ENCODE data around the gene UBAP1. TPM values are rescaled to one million over a fixed set of nuclear protein-coding genes. Genes with fewer than 3 reads are reported as not detected.
"Not testable (repeated sequence)": the region's sequence is repeated elsewhere in the genome, so short reads cannot be mapped to it uniquely, and the experiment has no call there.

The UBAP1 gene
- 30.9 and 31.2 TPM in 2 replicates for total RNA-seq

DNA sequence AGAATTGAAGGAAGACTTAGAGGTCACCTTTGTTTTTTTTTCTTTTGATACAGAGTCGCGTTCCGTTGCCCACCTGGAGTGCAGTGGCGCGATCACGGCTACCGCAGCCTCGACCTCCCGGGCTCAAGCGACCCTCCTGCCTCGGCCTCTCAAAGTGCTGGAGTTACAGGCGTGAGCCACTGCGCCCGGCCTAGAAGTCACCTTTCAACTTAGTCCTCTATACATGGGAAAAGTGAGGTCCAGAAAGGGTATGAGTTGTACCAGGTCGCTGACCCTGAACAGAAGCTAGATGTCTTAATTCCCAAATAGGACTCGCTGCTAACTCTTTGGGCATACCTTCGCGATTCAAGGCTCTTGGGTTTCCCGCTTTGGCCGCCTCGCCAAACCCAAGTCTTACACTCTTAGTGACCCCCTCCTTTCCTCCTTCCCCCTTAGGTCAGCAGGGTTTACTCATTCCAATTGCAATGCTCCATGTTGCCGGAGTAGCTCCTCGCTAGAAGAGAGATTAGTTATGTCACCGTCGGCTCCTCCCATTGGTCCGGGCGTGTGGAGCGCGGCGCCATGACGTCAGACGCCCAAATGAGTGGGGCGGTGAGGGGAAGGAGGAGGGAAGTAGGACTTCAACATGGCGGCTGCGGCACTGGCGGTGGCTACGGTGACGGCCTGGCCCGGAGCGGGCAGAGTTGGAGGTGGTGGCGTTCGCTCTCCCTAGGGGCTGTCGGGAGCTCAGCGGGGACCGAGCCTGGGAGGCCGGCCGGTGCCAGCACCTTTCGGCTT, at the start of gene UBAP1:
Gene UBAP1 (plus strand): TSS at position 608 of the 777 bp plus-strand sequence. CDS start 41,872 bp downstream, outside the sequence.
- intact Hi-C loops (cut with micrococcal nuclease), result loop anchor here (1.0 to 2.0 kb wide), 4 partner anchors 52 to 198 kb away; partner anchors contain the start of genes DCAF12 and MYORG

DNA sequence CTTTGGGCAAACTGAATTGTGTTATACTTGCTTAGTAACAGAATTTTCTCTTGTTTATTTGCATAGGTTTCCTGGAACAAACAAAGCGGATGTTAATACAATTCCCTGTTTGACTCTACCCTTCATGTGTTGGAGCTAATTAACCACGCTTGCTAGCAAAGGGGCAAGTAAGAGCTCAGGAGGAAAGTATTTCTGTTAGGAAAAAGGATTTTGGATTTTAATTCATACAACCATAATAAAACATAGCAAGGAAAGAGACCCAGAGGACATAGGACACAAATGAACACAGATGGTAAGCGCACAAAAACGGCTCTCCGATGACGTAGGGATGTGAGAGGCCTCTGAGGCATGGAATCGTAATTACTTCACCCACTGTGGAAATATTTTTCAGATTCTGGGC, 47.3 kb upstream of the UBAP1 start:
- intact Hi-C loops (cut with micrococcal nuclease), result no loop called here

DNA sequence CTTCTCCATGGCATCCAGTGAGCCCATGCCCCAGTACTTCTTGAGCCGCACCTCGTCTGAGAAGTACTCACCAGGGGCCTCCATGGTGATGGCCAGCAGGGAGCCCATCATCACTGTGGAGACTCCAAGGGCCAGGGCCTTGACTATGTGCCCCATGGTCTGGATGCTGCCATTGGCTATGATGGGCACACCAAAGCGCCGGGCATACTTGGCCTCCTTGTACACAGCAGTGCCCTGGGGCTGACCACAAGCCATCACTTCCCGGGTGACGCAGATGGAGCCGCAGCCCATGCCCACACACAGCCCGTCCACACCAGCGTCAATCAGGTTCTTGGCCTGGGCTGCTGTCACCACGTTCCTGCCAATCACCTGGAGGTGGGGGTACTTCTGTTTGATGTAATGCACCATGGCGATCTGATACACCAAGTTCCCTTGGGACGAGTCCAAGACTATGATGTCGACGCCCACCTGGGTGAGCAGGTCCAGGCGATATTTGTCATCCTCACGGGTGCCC, 45.4 kb upstream of the UBAP1 start:
- intact Hi-C loops (cut with micrococcal nuclease), result no loop called here

DNA sequence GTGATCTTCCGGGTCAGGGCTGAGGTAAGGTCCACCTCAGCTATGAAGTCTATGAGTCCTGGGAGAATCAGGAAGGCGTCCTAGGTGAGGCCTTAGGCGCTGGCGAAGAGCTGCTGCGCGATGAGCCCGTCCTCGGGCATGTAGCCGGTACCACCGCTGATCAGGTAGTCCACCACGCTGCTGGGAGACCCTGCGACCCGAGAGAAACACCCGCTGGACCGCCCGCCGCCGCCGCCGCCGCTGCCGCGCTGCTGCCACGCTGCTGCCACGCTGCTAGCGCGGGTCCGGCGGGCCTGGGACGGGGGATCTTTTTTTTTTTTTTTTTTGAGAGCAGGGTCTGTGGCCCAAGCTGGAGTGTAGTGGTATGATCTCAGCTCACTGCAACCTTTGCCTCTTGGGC, 44.3 kb upstream of the UBAP1 start:
- intact Hi-C loops (cut with micrococcal nuclease), result no loop called here

DNA sequence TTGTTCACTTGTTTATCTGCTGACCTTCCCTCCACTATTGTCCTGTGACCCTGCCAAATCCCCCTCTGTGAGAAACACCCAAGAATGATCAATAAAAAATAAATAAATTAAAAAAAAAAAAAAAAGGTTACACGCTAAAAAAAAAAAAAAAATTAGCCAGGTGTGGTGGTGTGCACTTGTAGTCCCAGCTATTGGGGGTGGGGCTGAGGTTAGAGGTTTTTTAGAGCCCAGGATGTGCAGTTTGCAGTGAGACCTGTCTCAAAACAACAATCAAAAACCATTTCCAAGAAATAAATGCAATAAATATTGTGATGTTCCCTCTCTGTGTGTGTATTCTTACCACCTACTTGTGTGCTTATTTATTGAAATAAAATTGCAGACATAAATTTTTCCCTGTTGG, 40.2 kb upstream of the UBAP1 start:
- intact Hi-C loops (cut with micrococcal nuclease), result not testable (repeated sequence)

DNA sequence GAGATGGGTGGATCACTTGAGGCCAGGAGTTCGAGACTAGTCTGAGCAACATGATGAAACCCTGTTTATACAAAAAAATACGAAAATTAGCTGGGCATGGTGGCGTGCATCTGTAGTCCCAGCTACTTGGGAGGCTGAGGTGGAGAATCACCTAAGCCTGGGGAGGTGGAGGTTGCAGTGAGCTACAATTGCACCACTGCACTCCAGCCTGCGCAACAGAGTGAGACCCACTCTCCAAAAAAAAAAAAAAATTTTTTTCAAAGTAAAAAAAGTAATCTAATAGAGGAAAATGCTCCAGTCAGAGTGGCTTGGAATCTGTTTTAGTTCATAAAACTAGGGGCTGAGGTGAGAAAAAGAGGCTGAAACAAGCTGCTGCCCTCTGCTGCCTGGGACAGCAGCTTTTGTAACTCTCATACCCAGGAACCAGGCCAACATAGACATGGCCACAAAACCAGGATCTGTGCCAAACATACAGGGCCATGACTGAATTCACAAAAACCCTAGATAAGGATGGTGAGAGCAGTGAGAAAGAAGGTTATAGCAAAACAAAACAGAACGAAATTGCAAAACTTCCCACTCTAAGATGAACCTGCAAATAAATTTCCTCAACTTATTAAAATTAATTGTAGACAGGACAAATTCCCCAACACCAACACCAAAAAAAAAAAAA, 39.2 kb upstream of the UBAP1 start:
- intact Hi-C loops (cut with micrococcal nuclease), result no loop called here

DNA sequence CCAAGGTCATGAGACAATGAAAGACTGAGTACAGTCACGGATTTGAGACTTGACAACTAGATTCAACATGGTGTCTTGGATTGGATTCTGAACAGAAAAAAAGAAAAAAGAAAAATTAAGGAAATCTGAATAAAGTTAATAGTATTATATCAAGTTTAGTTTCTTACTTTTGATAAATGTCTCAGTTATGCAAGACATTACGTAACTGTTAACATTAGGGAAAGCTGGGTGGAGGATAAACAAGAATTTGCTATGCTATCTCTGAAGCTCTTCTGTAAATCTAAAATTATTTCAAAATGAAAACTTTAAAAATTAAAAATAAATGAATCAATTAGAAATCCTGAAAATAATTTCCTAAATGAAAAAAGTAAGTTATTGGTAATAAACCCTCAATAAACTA, 38.0 kb upstream of the UBAP1 start:
- intact Hi-C loops (cut with micrococcal nuclease), result no loop called here

DNA sequence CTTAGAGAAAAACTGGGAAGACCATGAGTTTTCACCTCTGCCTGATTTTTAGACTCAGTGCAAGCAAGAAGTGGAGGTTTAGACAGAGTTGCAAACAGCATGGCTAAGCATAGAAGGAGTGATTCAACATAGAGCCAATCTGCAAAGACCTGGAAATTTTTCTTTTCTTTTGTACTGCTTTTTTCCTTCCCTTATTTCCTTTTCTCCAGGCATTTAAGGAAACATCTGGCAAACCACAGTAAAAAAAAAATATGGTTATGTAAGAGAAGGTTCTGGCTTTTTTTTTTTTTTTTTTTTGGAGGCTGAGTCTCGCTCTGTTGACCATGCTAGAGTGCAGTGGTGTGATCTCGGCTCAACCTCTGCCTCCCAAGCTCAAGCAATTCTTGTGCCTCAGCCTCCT, 35.7 kb upstream of the UBAP1 start:
- intact Hi-C loops (cut with micrococcal nuclease), result no loop called here

DNA sequence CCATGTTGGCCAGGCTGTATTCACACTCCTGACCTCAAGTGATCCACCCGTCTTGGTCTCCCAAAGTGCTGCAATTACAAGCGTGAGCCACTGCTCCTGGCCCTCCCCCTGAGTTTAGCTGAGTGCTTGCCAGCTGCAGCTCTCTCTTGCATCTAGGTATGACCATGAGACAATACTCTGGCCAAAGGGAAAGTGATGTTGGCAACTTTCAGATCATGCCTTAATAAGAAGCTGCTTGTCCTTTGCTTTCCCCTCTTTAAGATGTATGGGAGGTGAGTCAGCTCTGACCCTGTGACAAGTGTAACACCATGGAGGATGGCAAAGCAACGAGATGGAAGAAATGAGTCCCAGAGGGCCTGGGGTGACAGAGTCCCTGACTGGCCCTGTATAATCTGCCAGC, 33.7 kb upstream of the UBAP1 start:
- intact Hi-C loops (cut with micrococcal nuclease), result no loop called here

DNA sequence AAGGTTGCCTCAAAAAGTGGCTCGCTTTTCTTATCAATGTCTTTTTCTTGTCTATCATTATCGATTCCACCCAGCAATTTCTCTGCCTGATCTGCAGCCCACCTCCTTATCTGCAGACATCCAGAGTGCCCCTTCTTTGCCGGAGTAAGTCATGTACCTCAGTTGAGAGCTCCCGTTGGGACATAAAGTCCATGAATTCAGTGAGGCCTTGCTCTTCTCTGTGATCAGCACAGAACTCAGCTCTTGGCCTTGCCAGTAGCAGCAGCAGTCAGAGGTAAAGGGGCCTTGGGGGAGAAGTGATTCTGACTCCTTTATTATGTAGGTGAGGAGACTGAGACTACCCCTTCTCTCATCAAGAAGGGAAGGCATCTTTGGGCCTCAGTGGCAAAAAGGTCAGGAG, 27.4 kb upstream of the UBAP1 start:
- intact Hi-C loops (cut with micrococcal nuclease), result no loop called here

DNA sequence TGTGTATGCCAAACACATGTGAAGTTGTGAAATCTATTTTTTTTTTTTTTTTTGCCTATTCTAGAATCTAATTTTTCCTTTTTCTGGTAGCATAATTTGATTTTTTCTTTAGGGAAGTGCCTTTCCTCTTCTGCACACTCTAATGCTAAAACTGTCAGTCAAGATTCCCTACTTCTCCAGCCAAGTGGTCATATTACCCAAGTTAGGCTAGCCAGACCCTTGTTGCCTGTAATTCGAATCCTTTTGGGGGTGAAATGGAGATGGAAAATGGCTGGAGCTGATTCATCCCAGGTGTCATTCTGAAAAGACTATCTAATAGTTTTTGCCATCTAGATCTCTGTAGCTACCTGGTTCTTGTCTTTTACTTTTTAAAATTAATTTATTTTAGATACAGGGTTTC, 24.8 kb upstream of the UBAP1 start:
- intact Hi-C loops (cut with micrococcal nuclease), result no loop called here

DNA sequence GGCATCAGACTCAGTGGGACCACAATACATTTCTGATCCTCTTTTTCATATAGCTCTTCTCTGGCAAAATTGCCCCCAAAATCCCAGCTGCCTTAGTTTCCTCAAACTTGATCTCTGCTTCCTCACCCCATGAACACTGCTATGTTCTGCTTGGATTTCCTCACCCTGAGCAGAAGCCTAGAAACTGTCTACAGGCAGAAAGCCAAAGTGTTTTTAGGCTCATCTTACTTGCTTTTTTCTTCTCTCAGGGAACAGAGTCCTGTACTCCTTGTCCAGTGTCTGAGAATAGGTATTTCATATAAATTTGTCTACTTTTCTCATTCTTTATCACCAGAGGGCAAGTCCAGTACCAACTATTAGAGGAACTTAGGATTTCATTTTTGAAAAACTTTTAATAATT, 21.5 kb upstream of the UBAP1 start:
- intact Hi-C loops (cut with micrococcal nuclease), result no loop called here

DNA sequence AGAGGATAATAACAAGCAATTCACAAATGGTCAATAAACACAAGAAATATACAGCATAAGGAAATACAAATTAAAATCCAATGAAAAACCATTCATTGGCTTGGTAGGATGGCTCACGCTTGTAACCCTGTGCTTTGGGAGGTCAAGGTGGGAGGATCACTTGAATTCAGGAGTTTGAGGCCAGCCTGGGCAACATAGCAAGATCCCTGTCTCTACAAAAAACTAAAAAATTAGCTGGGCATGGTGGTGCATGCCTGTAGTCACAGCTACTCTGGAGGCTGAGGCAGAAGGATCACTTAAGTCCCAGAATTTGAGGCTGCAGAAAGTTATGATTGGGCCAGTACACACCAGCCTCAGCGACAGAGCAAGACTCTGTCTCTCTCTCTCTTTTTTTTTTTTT, 20.9 kb upstream of the UBAP1 start:
- intact Hi-C loops (cut with micrococcal nuclease), result no loop called here

DNA sequence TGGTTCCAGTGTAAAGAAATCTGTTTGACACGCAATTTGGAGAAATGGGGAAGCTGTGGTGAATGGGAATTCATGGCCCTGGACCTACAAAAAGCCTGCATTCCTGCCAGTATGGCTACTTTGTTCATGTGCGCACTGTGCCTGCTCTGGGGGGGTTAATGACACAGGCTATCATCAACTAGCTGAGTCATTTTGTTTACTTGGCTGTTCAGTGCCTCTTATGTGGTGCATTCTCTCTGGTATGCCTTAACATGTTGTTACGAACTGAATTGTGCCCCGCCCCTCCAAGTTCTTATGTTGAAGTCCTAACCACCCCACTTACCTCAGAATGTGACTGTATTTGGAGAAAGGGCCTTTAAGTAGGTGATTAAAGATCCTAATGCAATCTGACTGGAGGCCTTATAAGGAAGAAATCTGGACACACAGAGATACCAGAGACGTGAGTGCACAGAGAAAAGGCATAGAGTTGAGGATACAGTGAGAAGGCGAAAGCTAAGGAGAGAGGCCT, 20.4 kb upstream of the UBAP1 start:
- intact Hi-C loops (cut with micrococcal nuclease), result no loop called here

DNA sequence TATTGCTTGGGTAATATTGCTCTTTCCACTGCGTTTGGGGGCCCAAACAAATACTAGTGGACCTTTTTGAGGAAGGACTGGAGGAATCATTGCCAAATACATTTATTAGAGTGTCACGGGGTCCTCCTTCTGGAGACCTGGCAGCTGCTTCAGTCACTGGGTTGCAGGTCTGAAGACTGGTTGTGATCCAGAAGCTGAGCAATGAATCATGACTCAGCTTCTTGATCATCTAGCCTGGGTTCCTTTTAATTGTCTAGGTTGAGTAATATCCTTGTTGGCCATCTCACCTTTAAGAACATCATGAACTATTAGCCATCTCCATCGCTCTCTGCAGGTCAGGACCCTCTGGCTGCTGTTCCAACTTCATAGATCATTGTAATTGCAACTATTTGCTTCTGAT, 15.4 kb upstream of the UBAP1 start:
- intact Hi-C loops (cut with micrococcal nuclease), result no loop called here

DNA sequence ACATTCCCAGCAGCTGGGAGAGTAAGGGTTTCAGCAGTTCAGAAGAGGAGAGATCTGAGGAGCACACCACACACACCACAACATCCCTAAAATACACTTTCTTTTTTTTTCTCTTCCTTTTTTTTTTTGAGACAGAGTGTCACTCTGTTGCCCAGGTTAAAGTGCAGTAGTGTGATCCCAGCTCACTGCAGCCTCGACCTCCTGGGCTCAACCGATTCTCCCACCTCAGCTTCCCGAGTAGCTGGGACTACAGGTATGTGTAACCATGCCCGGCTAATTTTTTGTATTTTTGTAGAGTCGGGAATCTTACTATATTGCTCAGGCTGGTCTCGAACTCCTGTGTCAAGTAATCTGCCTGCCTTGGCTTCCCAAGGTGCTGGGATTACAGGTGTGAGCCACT, 9.7 kb upstream of the UBAP1 start:
- intact Hi-C loops (cut with micrococcal nuclease), result no loop called here

DNA sequence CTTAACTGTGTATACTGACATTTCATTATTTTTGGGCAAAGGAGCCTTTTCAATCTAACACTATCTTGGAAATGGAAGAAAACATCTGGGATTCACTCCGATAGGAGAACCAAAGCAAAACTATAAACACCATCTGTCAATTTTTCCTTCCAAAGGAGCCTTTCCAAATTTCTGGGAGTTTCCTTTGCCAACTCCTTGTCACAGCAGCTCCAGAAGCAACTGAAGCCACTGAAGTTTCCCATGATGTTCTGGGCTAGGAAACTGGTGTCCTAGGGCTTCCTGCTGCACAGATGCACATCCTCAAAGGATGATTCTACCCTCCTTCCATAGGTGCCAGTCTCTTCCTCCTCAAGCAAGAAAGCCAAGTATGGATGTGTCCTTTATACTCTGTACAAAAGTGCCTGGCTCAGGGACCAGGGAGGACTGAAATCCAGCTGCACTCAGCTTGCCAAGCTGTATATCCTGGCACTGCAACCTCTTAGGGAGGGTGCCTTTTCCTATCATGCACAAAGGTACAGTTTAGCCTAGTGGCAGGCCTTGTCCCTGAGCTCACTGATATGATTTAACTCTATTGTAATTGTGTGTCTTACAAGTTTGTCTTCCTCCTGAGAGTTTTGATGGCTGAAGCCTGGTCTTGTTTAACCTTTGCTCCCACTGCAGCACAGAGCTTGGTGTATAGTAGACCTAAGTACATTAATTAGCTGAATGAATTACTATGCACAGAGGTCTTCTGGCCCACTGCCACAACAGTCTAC, 8.4 kb upstream of the UBAP1 start:
- intact Hi-C loops (cut with micrococcal nuclease), result no loop called here

DNA sequence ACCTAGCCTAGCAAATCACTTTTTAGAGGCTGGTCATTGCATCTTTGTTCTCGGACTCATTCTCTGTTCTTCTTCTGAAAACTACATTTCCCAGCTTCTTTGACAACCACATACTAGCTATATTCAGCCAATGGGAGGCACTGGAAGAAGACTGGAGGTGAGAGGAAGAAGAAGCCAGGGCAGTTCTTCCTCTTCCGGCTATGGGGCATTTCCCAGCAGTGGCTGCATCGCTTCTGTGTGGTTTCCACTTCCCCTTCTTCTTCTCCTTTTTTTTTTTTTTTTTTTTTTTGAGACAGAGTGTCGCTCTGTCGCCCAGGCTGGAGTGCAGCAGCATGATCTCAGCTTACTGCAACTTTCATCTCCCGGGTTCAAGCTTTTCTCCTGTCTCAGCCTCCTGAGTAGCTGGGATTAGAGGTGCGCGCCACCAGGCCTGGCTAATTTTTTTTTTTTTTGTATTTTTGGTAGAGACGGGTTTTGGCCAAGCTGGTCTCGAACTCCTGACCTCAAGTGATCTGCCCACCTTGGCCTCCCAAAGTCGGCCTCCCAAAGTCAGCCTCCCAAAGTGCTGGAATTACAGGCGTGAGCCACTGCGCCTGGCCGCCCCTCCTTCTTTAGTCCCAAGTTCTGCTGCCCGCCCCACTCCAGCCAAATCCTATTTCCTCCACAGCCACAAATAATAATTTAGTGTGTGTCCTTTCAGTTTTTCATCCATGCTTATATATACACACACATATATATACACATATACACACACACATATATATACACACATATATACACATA, 6.9 kb upstream of the UBAP1 start:
- intact Hi-C loops (cut with micrococcal nuclease), result no loop called here

DNA sequence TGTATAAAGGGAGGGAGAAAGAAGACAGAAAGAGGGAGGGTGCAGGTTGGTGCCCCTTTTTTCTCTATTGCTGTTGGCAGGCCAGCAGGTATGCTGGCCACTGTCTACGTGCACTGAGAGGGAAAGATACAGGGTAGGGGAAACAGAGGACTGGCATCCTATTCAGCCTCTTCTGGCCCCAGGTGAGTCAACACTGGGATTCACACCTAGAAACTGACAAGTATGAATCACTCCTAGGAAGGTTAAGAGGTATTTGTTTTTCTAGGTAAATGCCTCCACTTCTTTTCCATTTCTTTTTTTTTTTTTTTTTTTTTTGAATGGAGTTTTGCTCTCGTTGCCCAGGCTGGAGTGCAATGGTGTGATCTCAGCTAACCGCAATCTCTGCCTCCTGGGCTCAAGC, 2.8 kb upstream of the UBAP1 start:
- intact Hi-C loops (cut with micrococcal nuclease), result no loop called here

DNA sequence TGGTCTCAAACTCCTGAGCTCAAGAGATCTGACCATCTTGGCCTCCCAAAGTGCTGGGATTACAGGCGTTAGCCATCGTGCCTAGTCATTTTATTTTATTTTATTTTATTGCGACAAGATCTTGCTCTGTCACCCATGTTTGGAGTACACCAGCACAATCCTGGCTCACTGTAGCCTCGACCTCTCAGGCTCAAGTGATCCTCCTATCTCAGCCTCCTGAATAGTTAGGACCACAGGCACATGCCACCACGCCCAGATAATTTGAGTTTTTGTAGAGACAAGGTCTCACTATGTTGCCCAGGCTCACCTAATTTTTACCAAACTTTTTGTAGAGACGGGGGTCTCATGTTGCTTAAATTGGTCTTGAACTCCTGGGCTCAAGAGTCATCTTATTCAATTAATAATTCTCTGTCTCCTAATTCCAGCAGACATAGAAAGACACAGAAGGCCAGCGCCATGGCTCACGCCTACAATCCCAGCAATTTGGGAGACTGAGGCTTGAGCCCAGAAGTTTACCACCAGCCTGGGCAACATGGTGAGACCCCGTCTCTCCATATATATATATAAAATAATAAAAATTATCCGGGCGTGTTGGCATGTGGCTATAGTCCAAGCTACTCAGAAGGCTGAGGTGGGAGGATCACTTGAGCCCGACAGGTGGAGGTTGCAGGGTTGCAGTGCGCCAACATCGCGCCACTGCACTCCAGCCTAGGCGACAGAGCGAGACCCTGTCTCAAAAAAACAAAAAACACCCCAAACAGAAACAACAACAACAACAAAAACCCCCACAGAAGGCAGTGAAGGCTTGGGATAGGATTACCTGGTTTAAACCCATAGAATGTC, 1.0 kb upstream of the UBAP1 start:
- intact Hi-C loops (cut with micrococcal nuclease), result loop anchor here (1.0 to 2.0 kb wide), 3 partner anchors 52 to 199 kb away; partner anchors contain the start of genes DCAF12 and MYORG
